GM12875 (cell line): ENCODE results near the gene ACOT11.

Experiments used
- H3K4me3 ChIP-seq: one replicate; pipeline ENCODE4 v1.5.1; 2011; ENCODE audit warnings: low read depth, low read length, control low read depth
- CTCF ChIP-seq: IDR thresholded peaks from 2 replicates; pipeline ENCODE4 v1.5.1; 2011; ENCODE audit warnings: low read depth, mild to moderate bottlenecking, control low read depth, inconsistent platforms, low read length, moderate library complexity, borderline replicate concordance; ENCODE audit not compliant: insufficient read depth

The ACOT11 gene

GRCh38 chr1:54609301-54609921, 61.4 kb downstream of the ACOT11 start:
- TF ChIP-seq CTCF: no peak
- H3K4me3 ChIP-seq: no peak overlapping the region

- no peak overlapping the region for H3K4me3 ChIP-seq
- TF ChIP-seq CTCF: no peak
Measured at GRCh38 chr1:54610048-54610447, 62.0 kb downstream of the ACOT11 start.

DNA sequence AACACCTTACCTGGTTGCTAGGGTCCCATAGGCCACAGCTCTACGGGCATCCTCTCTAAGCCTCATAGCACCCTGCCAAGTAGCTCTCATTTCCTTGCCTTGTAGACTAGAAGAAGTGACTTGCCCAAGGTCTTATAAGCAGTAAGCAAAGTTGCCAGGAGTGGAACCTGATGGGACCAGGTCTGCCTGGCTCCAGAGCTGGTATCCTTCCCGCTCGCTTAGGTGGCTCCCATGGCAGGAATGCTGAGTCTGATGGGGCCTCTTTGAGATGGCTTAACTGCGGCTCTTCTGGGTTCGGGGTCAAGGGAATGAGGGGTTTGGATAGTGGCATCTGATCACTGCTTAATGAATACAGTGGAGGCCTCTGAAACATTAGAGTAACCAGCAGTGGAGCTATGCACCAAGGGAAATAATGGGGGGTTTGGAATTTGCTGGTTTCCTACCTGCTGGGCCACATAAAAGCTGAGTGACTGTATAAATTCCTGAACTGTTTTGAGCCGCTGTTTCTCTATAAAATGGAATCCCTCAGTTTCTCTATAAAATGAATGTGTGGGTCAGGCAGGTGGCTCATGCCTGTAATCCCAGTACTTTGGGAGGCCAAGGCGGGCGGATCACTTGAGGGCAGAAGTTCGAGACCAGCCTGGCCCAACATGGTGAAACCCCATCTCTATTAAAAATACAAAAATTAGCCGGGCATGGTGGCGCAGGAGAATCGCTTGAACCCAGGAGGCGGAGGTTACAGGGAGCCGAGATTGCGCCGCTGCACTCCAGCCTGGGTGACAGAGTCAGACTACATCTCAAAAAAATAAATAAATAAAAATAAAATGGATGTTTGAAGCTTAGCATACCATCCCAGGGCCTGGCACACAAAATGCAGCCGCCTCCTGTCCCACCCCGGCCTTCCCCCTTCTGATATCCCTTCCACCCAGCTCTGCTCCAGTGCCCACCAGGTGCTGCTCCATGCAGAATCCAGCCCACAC, 62.9 kb downstream of the ACOT11 start:
- H3K4me3 ChIP-seq: no peak overlapping the region
- no peak for TF ChIP-seq CTCF

DNA sequence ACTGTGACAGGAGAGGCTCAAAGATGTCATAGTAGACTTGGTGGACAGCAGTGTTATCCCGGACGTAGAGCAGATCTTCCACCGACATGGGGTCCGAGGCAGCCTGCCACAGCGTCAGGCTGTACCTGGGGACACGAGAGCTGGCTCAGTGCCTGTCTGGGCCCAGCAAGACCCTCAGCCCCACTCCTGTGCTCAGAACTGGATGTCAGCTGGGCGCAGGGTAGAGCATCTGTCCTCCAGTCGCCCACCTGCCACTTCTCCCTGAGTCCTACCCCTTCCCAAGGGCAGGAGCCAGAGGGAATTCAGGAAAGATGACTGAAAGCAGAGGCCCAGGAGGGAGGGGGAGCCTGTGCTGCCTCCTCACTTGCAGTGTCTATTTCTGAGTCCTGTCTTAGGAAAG, 63.6 kb downstream of the ACOT11 start:
- H3K4me3 ChIP-seq: no peak overlapping the region

DNA sequence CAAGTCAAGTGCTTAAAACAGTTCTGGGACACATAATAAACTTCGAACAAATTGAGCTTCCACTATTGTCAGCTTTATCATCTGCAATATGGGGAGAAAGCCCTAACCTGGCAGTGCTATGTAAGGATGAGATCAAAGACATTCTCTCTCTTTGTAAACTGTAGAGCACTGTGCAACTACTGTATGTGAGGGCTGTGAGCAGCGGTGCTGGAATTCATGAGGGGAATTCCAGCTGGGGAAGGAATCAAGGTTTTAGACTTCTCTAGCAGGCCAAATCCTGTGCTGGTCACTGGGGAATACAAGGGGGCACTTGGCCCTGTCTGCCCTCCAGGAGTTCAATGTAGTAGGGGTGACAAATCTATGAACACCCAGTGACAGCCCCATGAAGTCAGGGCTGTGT, 66.0 kb downstream of the ACOT11 start:
- TF ChIP-seq CTCF: no peak

More for the DNA sequence above, 63.6 kb downstream of the ACOT11 start:
- no peak for TF ChIP-seq CTCF

DNA sequence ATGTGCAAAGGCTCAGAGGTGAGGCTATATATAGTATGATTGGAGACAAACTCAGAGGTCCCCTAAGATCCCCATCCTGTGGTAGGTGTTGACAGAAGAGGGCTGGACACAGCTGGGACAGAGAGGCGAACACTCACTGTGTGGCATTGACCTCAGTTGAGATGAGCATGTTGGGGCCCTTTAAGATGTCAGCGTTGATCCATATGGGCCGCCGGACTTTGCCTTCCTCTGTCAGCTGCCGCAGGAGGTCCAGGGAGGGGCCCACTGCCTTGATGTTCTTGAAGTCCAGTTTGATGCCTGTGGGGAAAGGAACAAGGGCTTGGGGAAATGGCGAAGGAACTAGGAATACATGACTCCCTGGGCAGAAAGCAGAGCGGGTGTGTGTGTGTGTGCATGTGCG, 66.5 kb downstream of the ACOT11 start:
- no peak for TF ChIP-seq CTCF
- no peak overlapping the region for H3K4me3 ChIP-seq

More for the DNA sequence above, 66.0 kb downstream of the ACOT11 start:
- H3K4me3 ChIP-seq: no peak overlapping the region
